Prostate gland (tissue), 2 donors: ENCODE data around the gene COL1A2.

ENCODE experiments used
- CTCF ChIP-seq, 4 experiments: fragments of 200-600 bp in 2 of 4; fragments of 450-650 bp in 2 of 4; sonication (generic) in 2 of 4; IDR thresholded peaks; 1 replicate in 3 of 4; 2 replicates in 1 of 4; pipeline ENCODE4 v1.5.1; 2016 to 2019; ENCODE audit warnings: antibody characterized with exemption in 4 of 4, mild to moderate bottlenecking in 2 of 4, moderate library complexity in 2 of 4
- POLR2A ChIP-seq: fragments of 450-650 bp; IDR thresholded peaks from one replicate; pipeline ENCODE4 v1.6.1; 2016; ENCODE audit warnings: antibody characterized with exemption, mild to moderate bottlenecking

- no peak for TF ChIP-seq POLR2A
- TF ChIP-seq CTCF (IDR thresholded peaks at IDR 0.05): no peak
Measured at GRCh38 chr7:94417306-94417705, 22.6 kb downstream of the COL1A2 start.
